ENCODE measurements around the gene KCNJ4.
A peak's percentile ranks its signal among the peaks of the same experiment; 100 is the strongest.

Gene KCNJ4

DNA sequence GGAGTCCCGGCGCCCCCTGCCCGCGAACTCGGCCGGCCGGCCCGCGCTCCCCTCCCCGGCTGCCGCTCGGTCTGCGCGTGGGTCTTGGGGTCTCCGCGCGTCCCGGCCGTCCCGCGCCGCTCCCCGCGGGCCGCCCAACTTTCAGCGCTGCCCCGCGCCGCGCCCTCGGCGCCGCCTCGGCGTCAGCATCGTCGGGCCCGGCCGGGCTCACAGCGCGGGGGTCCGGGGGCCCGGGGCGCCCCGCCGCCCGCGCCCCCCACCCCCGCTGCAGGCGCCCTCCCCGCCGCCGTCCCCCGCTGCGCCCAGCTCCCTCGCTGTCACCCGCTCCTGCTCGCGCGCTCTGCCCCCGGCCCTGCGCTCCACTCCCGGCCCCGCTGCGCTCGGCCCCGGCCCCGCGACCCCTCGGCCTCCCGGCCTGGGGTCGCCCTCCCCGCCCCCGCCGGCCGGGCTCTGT, at the start of gene KCNJ4:
Gene KCNJ4, minus strand, starts transcription at position 124 of the 454 bp plus-strand sequence. CDS start 27,067 bp downstream, outside the sequence.
- DNase-seq, result no peak

DNA sequence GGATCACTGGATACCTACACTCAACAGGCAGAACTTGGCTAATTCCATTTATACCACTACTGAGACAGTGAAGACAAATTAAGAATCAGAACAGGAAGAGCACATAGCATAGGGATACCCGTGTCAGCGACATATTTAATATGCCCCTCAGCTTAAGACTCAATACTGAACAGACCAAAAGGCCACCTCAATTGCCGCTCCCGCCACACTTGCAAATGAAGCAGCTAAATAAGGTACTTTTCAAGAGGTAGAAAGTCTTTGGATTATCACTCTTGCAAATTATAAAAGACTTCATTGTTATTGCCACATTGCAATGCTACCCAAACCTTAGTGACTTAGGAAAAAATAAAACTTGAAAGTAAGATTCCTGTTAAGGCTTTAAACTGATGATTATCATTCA, 48.0 kb upstream of the KCNJ4 start:
- DNase-seq, result no peak

DNA sequence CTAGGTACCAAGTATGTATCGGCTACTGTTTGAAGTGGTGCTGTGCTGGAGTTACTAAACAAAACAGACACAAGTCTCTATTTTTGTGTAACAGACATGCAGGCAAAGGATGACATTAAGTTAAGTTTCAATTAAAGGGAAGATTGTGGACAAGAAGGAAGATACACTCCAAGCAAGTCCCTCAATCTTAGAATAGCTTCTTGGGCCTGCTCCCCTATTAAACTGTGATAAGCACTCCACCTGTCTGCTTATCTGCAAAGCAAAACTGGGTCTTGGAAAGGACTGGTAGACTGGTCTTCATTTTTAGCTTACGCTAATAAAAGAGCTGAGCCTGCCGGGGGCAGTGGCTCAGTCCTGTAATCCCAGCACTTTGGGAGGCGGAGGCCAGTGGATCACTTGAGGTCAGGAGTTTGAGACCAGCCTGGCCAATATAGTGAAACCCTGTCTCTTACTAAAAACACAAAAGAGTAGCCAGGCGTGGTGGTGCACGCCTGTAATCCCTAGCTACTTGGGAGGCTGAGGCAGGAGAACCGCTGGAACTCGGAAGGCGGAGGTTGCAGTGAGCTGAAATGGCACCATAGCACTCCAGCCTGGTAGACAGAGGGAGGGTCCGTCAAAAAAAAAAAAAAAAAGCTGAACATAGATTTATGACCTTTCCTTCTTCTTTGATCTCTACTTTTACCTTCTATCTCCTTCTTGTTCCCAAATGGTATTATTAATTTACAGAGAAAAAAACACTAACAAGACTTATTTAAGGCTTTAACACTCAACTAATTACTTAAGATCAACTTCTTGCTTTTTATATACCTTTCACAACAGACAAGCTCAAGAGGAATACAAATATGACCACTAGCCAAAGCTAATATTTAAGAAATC, 47.0 kb upstream of the KCNJ4 start:
- DNase-seq, result no peak

DNA sequence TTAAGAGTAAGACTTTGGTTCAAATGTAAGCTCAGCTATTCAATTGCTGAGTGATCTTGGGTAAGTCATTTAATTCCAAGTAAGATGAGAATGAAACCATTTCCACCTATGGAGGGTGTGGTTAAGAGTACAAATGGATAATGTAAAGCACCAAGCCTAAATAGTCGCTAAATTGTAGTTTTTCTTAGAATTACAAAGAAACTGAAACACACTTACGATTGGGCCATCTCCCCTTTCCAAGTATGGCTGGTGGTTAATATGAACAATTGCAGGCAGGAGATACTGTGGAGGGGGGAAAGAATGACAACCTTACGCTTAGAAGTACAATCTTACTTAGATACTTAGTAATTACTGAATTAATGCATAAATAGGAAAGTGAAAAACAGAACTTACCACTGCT, 42.9 kb upstream of the KCNJ4 start:
- DNase-seq, result no peak

DNA sequence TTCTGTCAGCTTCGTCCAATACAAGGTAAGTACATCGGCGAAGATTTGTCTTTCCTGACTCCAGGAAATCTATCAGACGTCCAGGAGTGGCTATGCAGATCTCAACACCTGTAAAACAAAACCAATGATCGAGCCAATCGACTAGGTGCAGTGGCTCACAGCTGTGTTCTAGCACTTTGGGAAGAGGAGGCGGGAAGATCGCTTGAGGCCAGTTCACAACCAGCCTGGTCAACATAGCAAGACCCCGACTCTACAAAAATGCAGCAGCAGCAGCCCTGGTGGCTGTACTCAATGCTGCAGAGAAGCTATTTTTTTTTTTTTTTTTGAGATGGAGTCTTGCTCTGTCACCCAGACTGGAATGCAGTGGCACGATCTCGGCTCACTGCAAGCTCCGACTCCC, 39.9 kb upstream of the KCNJ4 start:
- DNase-seq, result no peak

DNA sequence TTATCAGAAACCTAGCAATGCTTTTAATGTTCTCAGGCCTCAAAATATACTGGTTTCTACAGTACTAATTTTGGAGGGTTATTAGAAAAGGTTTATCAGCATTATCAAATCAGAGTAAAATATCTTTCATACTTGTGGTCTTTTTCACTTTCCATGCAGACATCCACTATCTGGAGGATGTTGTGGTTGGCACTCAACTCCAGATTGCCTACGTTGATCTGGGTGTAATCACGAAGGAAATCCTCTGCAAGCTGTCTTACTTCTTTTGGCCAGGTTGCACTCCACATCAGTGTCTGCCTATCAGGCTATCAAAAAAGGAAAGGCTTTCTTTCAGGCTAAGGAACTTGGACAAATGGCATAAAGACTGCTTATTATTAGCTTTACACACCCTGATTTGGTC, 39.5 kb upstream of the KCNJ4 start:
- no peak for DNase-seq

DNA sequence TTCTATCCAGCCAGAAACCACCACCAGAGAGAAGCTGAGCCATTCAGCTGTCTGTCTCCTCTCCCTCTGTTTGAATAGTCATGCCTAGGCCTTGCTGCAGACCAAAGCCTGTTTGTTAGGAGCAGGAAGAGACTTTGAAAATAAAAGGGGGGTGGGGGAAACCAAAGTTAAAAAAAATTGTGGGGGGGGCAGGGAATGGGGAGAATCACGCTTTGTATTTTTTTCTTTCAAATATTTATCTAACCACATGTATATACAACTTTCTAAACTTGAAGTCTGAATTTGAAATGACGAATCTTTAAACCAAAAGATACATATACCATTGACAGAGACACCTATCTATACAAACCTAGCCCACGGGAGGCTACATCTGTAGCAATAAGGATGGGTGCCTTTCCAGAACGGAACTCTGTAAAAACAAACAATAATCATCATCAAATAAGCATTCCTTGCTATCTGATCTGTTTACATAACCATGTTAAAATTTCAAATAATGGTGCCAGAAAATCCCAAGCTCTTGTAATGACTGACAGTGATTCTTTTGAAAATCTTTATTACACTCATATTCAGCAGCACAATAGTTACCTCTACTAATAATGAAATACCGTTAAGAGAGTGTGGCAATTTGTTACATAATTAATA, 36.8 kb upstream of the KCNJ4 start:
- no peak for DNase-seq

DNA sequence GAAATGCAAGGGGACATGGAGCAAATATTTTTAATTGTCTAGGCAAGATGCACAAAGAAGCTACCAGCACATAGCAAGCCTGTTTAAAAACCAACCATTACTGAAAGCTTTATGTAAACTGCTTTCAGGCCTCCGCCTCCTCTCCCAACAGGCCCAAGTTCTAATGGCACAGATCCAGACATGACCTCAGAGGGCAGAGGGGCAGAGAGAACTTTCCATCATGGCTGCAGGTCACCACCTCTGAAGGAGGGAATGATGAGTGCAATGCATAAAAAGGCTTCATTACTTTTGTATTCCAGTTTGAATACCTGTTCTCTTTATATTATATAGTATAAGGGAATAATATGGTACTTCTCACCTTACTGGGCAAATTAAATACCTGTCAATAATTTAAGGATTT, 35.9 kb upstream of the KCNJ4 start:
- DNase-seq, result no peak

DNA sequence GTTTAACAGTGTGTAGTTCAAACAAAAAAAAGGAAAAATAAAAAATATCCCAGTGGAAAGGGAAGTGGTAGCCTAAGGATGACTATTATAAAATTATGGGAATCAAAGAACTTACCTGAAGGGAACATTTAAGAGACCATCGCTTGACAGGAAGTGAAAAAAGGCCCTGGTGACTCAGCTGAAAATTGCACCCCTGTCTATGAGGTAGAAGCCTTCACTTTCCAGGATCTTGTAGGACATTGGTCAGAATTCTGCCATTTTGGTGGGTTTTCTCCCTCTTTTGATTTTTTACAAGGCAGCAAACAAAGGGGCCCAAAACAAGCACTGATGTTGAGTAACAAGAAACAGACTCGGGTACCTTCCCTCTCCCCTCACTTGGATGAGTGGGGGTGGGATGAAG, 35.5 kb upstream of the KCNJ4 start:
- no peak for DNase-seq

DNA sequence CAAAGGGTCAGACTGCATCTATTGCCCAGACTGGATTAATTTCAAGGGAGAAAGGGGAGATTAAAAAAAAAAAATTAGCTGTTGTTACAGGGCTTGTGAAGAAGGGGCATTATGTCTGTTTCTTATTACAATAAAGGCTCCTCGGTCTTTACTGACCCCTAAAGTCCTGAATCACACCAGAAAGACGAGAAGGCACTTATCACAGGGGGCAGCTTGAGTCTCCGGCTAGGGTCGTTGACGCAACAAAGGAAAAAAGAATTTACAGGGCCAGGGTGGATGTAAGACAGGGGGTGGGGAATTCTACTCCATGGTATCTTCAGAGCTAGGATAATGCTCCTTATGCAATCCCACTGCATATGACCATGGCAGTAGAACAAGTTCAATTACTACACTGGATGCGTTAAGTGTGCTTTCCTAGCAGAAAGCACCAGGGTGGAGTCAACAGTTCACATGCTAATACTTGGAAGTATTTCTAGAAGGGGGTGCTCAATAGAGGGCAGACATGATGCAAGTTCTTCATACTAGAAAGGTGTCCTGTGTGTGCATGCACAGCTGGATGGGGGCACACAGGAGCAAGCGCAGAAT, 34.7 kb upstream of the KCNJ4 start:
- no peak for DNase-seq

DNA sequence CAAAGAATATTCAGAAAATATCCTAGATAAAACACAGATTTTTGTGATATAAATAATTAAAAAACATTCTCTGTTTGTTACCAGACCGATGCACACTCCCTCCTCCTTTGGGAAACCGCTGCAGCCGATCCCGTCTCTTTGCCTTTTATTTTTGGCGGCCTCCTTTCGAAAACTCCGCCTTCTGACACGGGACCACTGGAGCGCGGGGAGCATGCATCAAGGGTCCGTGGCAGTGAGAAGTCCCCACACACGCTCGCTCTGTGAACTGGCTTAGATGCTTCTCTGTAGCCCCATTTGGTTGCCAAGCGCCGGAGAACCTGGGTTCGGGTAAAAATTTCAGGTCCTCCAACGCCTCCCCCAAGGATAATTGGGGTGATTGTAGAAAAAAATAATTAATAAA, 34.1 kb upstream of the KCNJ4 start:
- DNase-seq, result no peak

DNA sequence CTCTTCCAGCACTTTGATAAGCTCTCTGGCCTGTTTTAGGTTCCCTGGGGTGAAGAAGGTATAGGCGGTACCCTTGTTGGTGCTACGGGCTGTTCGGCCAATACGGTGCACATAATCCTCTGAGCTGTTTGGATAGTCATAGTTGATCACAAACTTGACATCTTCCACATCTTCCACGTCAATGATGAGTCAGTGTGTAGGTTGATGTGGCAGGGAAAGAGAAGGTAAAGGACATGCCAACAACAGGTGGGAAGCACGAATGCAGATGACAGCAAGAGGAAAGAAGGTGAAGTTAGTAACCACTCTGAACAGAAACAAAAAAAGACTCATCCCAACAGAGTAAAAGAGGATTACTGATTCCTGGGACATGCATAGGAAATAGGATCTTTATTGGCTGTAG, 32.9 kb upstream of the KCNJ4 start:
- no peak for DNase-seq

DNA sequence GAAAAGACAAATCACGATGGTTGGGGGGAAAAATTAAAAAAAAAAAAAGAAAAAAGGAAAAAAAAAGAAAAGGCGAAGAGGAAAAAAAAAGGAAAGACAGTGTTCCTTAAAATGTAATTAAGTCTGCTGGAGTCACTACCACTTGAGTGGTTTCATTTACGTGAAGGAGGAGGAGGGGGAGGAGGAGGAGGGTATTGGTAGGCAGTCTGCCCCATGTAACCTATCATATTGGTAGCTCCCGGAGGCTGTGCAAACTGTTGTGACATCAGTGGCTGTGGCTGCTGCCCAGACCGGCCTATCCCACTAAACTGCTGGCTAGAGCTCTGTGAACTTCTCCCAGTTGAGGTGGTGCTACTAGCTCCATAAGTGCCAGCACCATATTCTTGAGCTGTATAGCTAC, 30.8 kb upstream of the KCNJ4 start:
- no peak for DNase-seq

DNA sequence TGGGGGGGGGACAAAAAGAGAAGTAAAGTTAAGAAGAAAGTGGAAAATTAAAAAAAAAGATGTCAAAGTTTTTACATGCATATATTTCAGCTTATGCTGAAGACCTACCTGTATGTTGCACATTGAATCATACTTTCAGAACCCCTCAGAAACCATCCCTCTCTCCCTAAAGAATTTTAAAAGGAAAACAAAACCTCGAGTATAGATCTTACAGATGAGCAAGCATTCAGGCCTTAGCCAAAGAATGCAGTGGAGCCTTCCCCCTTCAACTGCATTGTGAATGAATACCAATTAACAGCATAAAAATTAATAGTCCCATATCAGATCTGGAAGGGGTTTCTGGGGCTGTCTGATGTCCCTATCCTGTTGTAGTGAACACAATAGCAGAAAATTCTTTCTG, 29.2 kb upstream of the KCNJ4 start:
- no peak for DNase-seq

DNA sequence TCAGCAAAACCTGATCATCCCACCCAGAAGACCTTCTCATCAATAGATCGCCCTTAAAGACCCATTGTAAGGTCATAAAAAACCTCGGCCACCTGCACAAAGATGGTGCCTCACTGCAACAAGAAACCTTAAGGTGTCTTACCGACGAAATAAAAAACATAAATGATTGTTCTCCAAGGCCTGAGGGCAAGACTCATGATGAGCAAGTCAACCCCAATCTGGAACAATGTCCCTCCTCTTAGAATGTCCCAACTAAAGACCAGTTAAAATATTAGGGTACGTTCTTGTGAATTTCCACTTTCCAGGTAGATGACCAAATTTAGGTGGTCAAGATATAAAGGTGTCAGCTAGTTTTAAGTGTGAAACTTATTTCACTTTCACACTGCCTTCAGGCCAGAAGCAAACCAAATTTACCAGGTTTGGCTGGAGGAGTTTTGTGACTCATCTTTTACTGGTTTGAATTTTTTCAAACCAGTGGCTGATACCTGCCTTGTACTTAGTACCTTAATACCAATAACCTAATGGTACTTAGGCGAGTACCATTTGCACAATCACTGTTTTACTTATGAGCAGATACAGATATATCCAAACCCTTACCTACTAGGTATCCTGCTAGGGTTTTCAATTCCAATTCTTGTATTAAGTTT, 27.8 kb upstream of the KCNJ4 start:
- no peak for DNase-seq

DNA sequence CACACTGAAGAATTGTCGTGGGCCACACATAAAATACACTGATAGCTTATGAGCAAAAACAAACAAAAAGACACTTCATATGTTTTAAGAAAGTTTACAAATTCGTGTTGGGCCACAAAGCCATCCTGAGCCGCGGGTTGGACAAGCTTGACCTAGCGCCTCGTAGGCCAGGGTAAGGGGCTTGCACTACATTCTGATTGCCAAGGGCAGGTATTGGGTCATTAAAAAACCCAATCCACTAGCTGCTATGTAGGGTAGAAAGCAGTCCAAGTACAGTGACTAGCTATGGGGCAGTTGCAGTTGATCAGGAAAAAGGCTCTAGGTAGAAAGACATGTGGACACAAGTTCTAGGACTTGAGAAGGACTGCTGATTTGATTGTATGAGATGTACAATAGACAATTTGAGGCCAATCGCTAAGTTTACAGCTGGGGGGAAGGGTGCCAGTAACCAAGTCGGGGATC, 26.9 kb upstream of the KCNJ4 start:
- DNase-seq, result no peak

DNA sequence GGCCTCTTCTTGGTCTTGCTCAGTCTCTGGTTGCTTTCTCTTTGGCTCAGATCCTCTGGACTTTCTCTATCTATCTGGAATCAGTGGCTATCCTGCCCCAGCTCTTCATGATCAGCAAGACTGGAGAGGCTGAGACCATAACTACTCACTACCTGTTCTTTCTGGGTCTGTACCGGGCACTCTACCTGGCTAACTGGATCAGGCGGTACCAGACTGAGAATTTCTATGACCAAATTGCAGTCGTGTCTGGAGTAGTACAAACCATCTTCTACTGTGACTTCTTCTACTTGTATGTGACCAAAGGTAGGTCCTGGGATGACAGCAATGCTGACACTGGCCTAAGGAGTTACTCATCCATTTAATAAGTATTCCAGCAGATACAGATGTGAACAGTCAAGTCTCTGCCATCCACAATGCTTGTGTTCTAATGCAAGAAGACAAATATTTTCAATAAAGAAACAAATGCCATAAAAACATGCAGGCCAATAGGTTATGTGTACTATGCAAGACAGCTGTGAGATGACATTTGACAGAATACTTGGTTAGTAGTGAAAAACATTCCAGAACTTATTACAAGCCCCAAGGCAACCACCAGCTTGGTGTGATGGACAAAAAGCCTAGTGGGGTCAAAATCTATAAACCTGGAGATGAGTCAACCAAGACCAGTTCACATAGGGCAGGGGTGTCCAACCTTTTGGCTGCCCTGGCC, 26.3 kb upstream of the KCNJ4 start:
- DNase-seq, result no peak

DNA sequence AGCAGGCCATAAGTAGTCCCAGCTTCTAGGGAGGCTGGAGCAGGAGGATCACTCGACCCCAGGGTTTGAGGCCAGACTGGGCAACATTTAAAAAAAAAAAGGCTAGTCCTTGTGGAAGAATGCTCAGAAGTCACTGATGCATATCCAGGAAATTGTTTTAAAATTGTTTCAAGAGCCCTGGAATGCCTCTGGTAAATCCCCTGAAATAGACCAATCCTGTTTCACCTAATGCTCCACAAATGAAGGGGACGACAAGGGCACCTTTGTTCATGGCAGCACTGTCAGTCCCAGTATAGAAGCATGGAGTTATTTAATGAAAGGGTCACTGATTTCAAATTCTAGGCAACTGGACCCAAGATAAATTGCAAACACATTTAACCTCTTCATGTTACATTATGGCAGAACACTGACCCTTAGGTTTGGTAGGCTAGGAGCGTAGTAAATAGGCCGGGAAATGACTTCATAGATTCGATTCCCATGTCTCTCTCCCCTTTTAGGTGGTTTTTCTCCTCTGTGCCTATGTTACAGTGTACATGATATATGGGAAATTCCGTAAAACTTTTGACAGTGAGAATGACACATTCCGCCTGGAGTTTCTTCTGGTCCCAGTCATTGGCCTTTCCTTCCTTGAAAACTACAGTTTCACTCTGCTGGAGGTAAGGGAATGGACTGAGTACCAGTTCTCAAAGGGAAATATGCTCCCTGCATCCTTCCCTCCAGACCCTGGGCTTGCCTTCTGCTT, 24.3 kb upstream of the KCNJ4 start:
- DNase-seq, result no peak

DNA sequence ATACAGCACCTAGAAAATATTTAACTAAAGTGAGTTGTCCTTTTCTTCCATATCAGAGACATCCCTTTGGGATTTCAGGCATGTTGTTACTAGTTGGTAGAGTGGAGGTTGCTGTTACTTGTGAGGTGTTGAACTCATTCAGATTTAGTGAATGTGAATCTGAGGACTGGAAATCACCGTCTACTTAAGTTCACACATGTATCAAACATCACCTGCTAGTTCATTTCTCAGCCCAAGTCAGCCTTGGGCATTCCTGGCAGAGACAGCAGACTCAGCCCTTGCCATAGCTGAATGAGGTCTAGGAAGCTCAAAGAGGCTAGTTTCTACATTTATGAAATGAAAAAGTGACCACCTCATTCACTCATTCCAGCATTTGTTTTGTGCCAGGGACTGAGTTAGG, 22.6 kb upstream of the KCNJ4 start:
- no peak for DNase-seq

DNA sequence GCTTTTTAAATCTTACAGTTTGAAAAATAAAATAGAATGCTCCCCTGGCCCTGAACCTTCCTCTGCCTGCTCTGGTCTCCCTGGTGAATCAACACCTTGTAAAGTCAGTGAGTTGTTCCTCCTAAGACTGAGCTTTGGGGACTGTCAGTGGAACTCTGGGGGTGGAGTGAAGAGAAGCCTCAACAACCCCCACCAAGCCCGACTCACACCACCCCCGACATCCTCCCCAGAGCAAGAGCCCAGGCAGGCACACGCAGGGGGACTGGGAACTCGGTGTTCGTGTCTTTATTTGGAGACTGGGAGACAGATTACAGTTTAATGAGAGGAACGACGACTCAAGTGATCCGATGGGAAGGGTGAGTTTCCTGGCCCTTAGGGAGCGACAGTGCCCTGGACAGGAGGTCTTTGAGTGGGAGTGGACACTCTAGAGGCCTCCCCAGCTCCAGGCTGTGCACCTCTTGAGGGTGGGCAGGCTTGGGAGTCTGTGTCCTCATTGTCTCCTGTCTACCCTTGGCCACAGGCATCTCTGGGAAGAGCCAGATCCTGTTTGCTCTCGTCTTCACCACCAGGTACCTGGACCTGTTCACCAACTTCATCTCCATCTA, 19.1 kb upstream of the KCNJ4 start:
- no peak for DNase-seq

DNA sequence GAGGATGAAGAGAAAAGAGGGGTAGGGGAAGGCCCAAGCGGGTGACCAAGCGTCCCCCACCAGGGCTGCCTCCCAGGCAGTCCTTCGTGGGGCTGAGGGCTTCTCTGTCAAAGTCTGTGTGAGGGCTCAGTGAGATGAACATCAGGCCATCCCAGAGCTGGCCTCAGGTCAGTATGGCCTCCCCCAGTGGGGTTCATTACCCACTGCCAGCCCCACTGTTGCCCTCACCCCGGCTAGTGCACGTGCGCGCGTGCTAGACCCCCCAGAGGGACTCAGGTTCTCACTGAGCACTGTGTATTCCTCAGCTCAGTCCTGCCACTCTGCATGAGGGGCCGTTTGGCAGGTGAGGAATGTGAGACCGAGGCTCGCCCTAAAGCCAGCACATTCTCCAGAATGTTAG, 16.2 kb upstream of the KCNJ4 start:
- DNase-seq, result peak; percentile 53

DNA sequence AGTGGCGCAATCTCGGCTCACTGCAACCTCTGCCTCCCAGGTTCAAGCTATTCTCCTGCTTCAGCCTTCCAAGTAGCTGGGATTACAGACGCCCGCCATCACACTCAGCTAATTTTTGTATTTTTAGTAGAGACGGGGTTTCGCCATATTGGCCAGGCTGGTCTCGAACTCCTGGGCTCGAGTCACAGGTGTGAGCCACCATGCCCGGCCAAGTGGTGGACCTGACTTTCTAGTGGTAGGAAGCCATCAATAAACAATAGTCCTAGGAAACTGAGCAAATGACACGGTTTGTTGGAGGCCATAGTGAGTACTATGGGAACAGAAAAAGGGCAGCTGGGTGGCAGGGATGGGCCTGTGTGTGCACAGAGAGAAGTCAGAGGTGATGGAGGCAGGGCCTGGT, 15.2 kb upstream of the KCNJ4 start:
- peak; percentile 19 for DNase-seq

All from activated effector memory CD4-positive, alpha-beta T cell treated with anti-CD3 and anti-CD28 coated beads, Interleukin-2, amount 50 U/mL, for 16 hours (primary cell).